HG02970 (cell line): Measurements from ENCODE around the gene TAGLN3.

Source experiments
- ATAC-seq: cut with Tn5 transposase; IDR thresholded peaks from one replicate; pipeline ENCODE4 v1.9.1; 2021; ENCODE audit warnings: mild to moderate bottlenecking, moderate library complexity, moderate number of reproducible peaks; ENCODE audit not compliant: unreplicated experiment, low FRiP score

TAGLN3 gene

GRCh38 chr3:111976254-111976653 is 22.5 kb upstream of the TAGLN3 start:
- no peak for ATAC-seq

GRCh38 chr3:111978583-111979433 is 19.9 kb upstream of the TAGLN3 start, which contains the start of gene ABHD10:
ABHD10 (plus strand) TSS chr3:111979026; CDS start chr3:111979062, 36 bp downstream.
- peak; percentile 96 for ATAC-seq

- peak; percentile 35 for ATAC-seq
Measured at GRCh38 chr3:111979434-111980038, 19.2 kb upstream of the TAGLN3 start.

GRCh38 chr3:111980716-111981456 is 17.8 kb upstream of the TAGLN3 start:
- ATAC-seq = no peak

- ATAC-seq = no peak
Measured at GRCh38 chr3:111981457-111981763, 17.3 kb upstream of the TAGLN3 start.

- ATAC-seq = no peak
Measured at GRCh38 chr3:111984636-111985298, 14.0 kb upstream of the TAGLN3 start.

- no peak for ATAC-seq
Measured at GRCh38 chr3:111986800-111987199, 11.9 kb upstream of the TAGLN3 start.

GRCh38 chr3:111989061-111989678 is 9.6 kb upstream of the TAGLN3 start:
- ATAC-seq = peak; percentile 64

- no peak for ATAC-seq
Measured at GRCh38 chr3:111993038-111993437, 5.7 kb upstream of the TAGLN3 start.

GRCh38 chr3:111999484-112000324 is 982 bp downstream of the TAGLN3 start:
- no peak for ATAC-seq

GRCh38 chr3:112000367-112000771 is 1.6 kb downstream of the TAGLN3 start:
- ATAC-seq = no peak

GRCh38 chr3:112000966-112001365 is 2.2 kb downstream of the TAGLN3 start:
- ATAC-seq = no peak

- ATAC-seq = no peak
Measured at GRCh38 chr3:112001526-112001925, 2.8 kb downstream of the TAGLN3 start.

- ATAC-seq = no peak
Measured at GRCh38 chr3:112002096-112002971, 3.6 kb downstream of the TAGLN3 start.

GRCh38 chr3:112003321-112004080 is 4.8 kb downstream of the TAGLN3 start:
- ATAC-seq = no peak

GRCh38 chr3:112004187-112004586 is 5.5 kb downstream of the TAGLN3 start:
- no peak for ATAC-seq

- no peak for ATAC-seq
Measured at GRCh38 chr3:112004669-112005068, 5.9 kb downstream of the TAGLN3 start.
